Keratinocyte (primary cell): ENCODE data around the gene FBN1. TPM values are rescaled to one million over a fixed set of nuclear protein-coding genes. Genes with fewer than 3 reads are reported as not detected.

Source experiments
- DNase-seq: peaks from one replicate; pipeline ENCODE4 v3.0.0-alpha.2; 2011; ENCODE audit warnings: low read depth, missing footprints, low spot score
- FAIRE-seq: peaks from 2 replicates; lab custom pipeline; 2011; peaks lifted over from hg19 to GRCh38; lab: Jason Lieb, UNC
- H2AFZ ChIP-seq: 2 replicates; pipeline ENCODE4 v1.6.0; 2012; ENCODE audit warnings: low read length, control low read depth, inconsistent platforms; ENCODE audit not compliant: control insufficient read depth
- H3K27ac ChIP-seq: 2 replicates; pipeline ENCODE4 v1.5.1; 2011; ENCODE audit warnings: low read length; ENCODE audit not compliant: control insufficient read depth, insufficient read depth
- H3K27me3 ChIP-seq: 3 replicates; pipeline ENCODE4 v1.6.0; 2011; ENCODE audit warnings: low read length; ENCODE audit not compliant: control insufficient read depth, insufficient read depth; ENCODE audit errors: extremely low read depth
- H3K36me3 ChIP-seq, 2 experiments: 2 replicates in 1 of 2; 3 replicates in 1 of 2; pipeline ENCODE4 v1.5.1; 2011; ENCODE audit warnings: low read length in 2 of 2, mild to moderate bottlenecking in 1 of 2; ENCODE audit not compliant: control insufficient read depth in 2 of 2, insufficient read depth in 2 of 2; ENCODE audit errors: extremely low read depth in 1 of 2
- H3K4me1 ChIP-seq: 3 replicates; pipeline ENCODE4 v1.5.1; 2011; ENCODE audit warnings: low read length; ENCODE audit not compliant: control insufficient read depth, insufficient read depth; ENCODE audit errors: extremely low read depth
- H3K4me2 ChIP-seq: 3 replicates; pipeline ENCODE4 v1.6.0; 2011; ENCODE audit warnings: low read depth, low read length; ENCODE audit not compliant: control insufficient read depth, insufficient read depth; ENCODE audit errors: extremely low read depth
- H3K4me3 ChIP-seq, 3 experiments: fragments of 200-600 bp in 1 of 3; sonication (generic) in 1 of 3; 2 replicates in 2 of 3; 3 replicates in 1 of 3; pipeline ENCODE4 v1.5.1; 2011 to 2016; ENCODE audit warnings: low read length in 3 of 3, mild to moderate bottlenecking in 3 of 3, control low read depth in 2 of 3, inconsistent platforms in 1 of 3, low read depth in 1 of 3, mixed read lengths in 1 of 3, mixed run types in 1 of 3, moderate library complexity in 1 of 3; ENCODE audit not compliant: control insufficient read depth in 2 of 3, insufficient read depth in 2 of 3; ENCODE audit errors: extremely low read depth in 1 of 3
- H3K79me2 ChIP-seq: 2 replicates; pipeline ENCODE4 v1.6.0; 2012; ENCODE audit warnings: low read length; ENCODE audit not compliant: control insufficient read depth, insufficient read depth
- H3K9ac ChIP-seq: 3 replicates; pipeline ENCODE4 v1.6.0; 2011; ENCODE audit warnings: low read length; ENCODE audit not compliant: control insufficient read depth, insufficient read depth; ENCODE audit errors: extremely low read depth
- H3K9me1 ChIP-seq: 3 replicates; pipeline ENCODE4 v1.6.0; 2011; ENCODE audit warnings: low read length; ENCODE audit not compliant: control insufficient read depth, insufficient read depth; ENCODE audit errors: extremely low read depth
- H3K9me3 ChIP-seq: 2 replicates; pipeline ENCODE4 v1.5.1; 2012; ENCODE audit warnings: low read depth, low read length; ENCODE audit not compliant: control insufficient read depth
- H4K20me1 ChIP-seq: 3 replicates; pipeline ENCODE4 v1.6.0; 2011; ENCODE audit warnings: low read length; ENCODE audit not compliant: control insufficient read depth, insufficient read depth; ENCODE audit errors: extremely low read depth
- CTCF ChIP-seq, 3 experiments: IDR thresholded peaks in 1 of 3; conservative IDR thresholded peaks in 1 of 3; optimal IDR thresholded peaks in 1 of 3; 2 replicates in 2 of 3; 3 replicates in 1 of 3; pipeline versions ENCODE3 to v1.5.1; 2011; ENCODE audit warnings: low read length in 3 of 3, mild to moderate bottlenecking in 3 of 3, moderate library complexity in 2 of 3, control low read depth in 1 of 3, inconsistent platforms in 1 of 3; ENCODE audit not compliant: insufficient read depth in 2 of 3; ENCODE audit errors: extremely low read depth in 1 of 3
- EZH2 ChIP-seq: IDR thresholded peaks from one replicate; pipeline ENCODE4 v1.6.1; 2012; ENCODE audit warnings: inconsistent platforms, mild to moderate bottlenecking, low read length, moderate library complexity
- dilution Hi-C: fragments of 300-500 bp; cut with MboI; formaldehyde crosslinking; loops from one replicate; pipeline ENCODE4 v1.7.0; 2020; ENCODE audit warnings: low sequenced_read_pairs; ENCODE audit not compliant: extremely low pct_ligation_motif_present
- polyA plus RNA-seq, 5 experiments: library from polyadenylated mRNA; depleted of rRNA in 3 of 5; stranded (reverse) in 3 of 5; stranded (forward) in 1 of 5; unstranded in 1 of 5; fragments of >200 nt; gene quantifications; 1 replicate in 1 of 5; 2 replicates in 3 of 5; 3 replicates in 1 of 5; pipeline versions ENCODE4 v1.2.1 to v1.2.3, GENCODE V29; 2011 to 2012; ENCODE audit warnings: missing spikeins in 2 of 5, low read depth in 1 of 5, low replicate concordance in 1 of 5

FBN1 gene
- polyA plus RNA-seq, 1 donor (not counting 4 experiments of a cell fraction or from before 2014, with no cell fraction given) = 3.5 TPM

- no peak for FAIRE-seq
- Histone ChIP-seq H4K20me1 (no peaks in the 10 kb centered on the region), H3K9me1 (no peaks in the 10 kb centered on the region), H3K4me3 (no peak overlapping the region), H3K36me3 (no peaks in the 10 kb centered on the region), H2AFZ (no peak overlapping the region), H3K9ac (no peak overlapping the region), H3K9me3 (no peaks in the 10 kb centered on the region), H3K27ac (no peak overlapping the region), H3K4me2 (no peak overlapping the region), H3K27me3 (no peaks in the 10 kb centered on the region), H3K4me1 (peaks cover 23% of the 10 kb centered on the region), H3K79me2 (no peaks in the 10 kb centered on the region)
- no peak for DNase-seq
- no peak for TF ChIP-seq CTCF (optimal IDR thresholded peaks at IDR 0.05 in 1 of 3, IDR thresholded peaks at IDR 0.05 in 1 of 3, conservative IDR thresholded peaks at IDR 0.05 in 1 of 3; ENCODE audit: extremely low read depth in 1 of 3, insufficient read depth in 2 of 3, low read length in 3 of 3)
- TF ChIP-seq EZH2 = no peak
- dilution Hi-C loops = no loop called here
Measured at GRCh38 chr15:48563934-48564333, 81.6 kb downstream of the FBN1 start.

GRCh38 chr15:48560321-48561051 is 85.0 kb downstream of the FBN1 start:
- Histone ChIP-seq H3K9me1 (no peaks in the 10 kb centered on the region), H3K4me2 (no peak overlapping the region), H3K27me3 (no peaks in the 10 kb centered on the region), H3K4me3 (no peak overlapping the region), H4K20me1 (no peaks in the 10 kb centered on the region), H3K9ac (no peak overlapping the region), H3K9me3 (no peaks in the 10 kb centered on the region), H3K27ac (no peak overlapping the region), H3K36me3 (no peaks in the 10 kb centered on the region), H2AFZ (no peak overlapping the region), H3K79me2 (no peaks in the 10 kb centered on the region), H3K4me1 (peaks cover 10% of the 10 kb centered on the region)
- FAIRE-seq (no peak), DNase-seq (no peak)
- dilution Hi-C loops = no loop called here
- no peak for TF ChIP-seq EZH2
- no peak for TF ChIP-seq CTCF (optimal IDR thresholded peaks at IDR 0.05 in 1 of 3, IDR thresholded peaks at IDR 0.05 in 1 of 3, conservative IDR thresholded peaks at IDR 0.05 in 1 of 3; ENCODE audit: extremely low read depth in 1 of 3, insufficient read depth in 2 of 3, low read length in 3 of 3)
